OCI-M1 (cell line): ENCODE data around the gene DMBX1.

Experiments
- DNase-seq: peaks from one replicate; lab custom pipeline; 2025; lab: John Stamatoyannopoulos, UW

Gene DMBX1

GRCh38 chr1:46525253-46525983, 35.8 kb downstream of the DMBX1 start:
- peak; percentile 27 for DNase-seq

- no peak for DNase-seq
These were observed 36.5 kb downstream of the DMBX1 start for GRCh38 chr1:46526013-46526690.

GRCh38 chr1:46526691-46527291, 37.2 kb downstream of the DMBX1 start:
- DNase-seq = no peak

GRCh38 chr1:46527474-46528296, 38.0 kb downstream of the DMBX1 start:
- peak; percentile 89 for DNase-seq

GRCh38 chr1:46528297-46528955, 38.8 kb downstream of the DMBX1 start:
- peak; percentile 40 for DNase-seq

GRCh38 chr1:46529031-46529630, 39.5 kb downstream of the DMBX1 start:
- no peak for DNase-seq

DNA sequence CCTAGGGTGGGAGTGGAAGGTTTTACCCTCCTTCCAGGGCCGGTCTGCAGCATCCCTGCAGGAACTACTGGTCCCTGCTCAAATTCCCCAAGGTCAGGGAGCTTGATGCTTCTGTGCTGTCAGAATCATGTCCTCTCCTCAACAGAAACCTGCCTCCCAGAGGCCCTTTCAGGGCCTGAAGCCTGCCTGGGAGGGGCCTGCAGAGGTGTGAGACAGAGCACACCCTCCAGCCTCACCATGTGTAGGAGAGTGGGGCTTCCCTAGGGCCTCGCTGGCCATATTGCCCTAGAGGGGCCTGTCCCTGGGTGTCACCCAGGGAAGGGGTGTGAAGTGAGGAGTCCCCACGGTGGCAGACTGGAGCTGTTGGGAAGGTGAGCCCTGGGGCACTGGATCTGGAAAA, 40.7 kb downstream of the DMBX1 start:
- DNase-seq = no peak

- no peak for DNase-seq
These were observed 41.3 kb downstream of the DMBX1 start for GRCh38 chr1:46530791-46531409.

- no peak for DNase-seq
These were observed 42.5 kb downstream of the DMBX1 start for GRCh38 chr1:46532095-46532494.

GRCh38 chr1:46532498-46533178, 43.0 kb downstream of the DMBX1 start:
- DNase-seq = peak; percentile 74

- DNase-seq = peak; percentile 48
These were observed 43.7 kb downstream of the DMBX1 start for GRCh38 chr1:46533179-46533864.

DNA sequence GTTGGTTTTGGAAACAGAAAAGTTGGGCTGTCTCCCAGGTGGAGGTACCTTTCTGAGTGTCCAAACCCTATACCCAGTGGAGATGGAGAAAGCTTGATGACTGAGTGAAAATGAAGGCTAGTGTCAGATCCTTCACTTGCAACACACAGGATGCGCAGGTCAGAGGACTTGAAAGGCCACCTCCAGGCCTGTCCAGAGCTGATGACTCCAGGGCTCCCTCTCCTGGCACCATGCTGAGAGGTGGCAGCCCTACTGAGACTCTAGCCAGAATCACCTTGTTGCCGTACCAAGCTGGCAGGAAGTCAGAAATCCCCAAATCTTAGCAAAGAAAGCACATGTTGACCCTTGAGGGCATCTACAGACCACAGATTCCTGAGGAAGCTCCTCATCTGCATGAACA, 45.4 kb downstream of the DMBX1 start:
- DNase-seq = peak; percentile 69

DNA sequence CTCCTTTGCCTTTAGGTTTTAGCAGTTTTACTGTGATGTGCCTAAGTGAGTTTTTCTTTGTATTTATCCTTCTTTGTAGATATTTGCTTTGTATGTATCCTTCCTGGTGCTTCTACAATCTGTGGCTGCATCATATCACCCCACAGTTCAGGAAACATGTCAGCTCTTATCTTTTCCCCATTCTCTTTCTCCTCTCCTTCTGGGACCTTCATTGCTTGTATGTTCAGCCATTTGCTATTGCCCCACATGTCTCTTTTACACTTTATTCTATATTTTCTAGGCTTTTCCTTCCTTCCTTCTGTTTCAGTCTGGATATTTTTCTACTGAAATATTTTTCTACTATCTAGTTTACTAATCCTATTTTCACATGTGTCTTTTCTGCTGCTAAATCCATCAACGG, 46.9 kb downstream of the DMBX1 start:
- DNase-seq = no peak

GRCh38 chr1:46537651-46538050, 48.0 kb downstream of the DMBX1 start:
- no peak for DNase-seq

DNA sequence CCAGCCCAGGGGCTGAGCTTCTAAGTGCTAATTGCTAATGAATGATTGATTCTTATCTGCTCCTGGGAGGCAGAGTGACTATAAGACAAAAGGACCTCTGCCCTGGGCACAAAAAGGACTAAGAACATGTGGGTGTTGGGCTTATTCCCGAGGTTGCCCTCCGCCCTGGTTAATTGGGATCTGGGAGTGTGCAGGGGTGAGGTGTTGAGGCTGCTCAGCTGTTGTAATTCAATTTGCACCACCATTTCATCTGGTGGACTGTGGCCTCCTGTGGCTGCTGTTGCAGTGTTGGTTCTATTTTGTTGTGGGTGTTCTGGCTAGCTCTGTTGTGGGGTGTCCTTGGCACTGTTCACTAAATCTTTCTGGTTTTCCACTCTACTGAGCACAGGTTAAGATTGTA, 48.5 kb downstream of the DMBX1 start:
- no peak for DNase-seq
